IgD-negative memory B cell (primary cell): Measurements from ENCODE around the gene ZNF394. TPM values are rescaled to one million over a fixed set of nuclear protein-coding genes. Genes with fewer than 3 reads are reported as not detected.

ENCODE experiments used
- H3K27ac Mint-ChIP-seq, 3 donors: one replicate each; pipeline ENCODE4 v1.8.0; 2020 to 2022; ENCODE audit warnings: mild to moderate bottlenecking in 3 of 3, mixed read lengths in 3 of 3, moderate library complexity in 1 of 3
- H3K27me3 Mint-ChIP-seq: one replicate; pipeline ENCODE4 v1.8.0; 2021; ENCODE audit warnings: mixed read lengths
- H3K36me3 Mint-ChIP-seq: one replicate; pipeline ENCODE4 v1.8.0; 2020; ENCODE audit warnings: mild to moderate bottlenecking, mixed read lengths
- H3K4me1 Mint-ChIP-seq, 3 donors: one replicate each; pipeline ENCODE4 v1.8.0; 2020 to 2022; ENCODE audit warnings: mixed read lengths in 3 of 3, mild to moderate bottlenecking in 1 of 3
- H3K4me3 Mint-ChIP-seq, 4 donors: one replicate each; pipeline ENCODE4 v1.8.0; 2020 to 2022; ENCODE audit warnings: mild to moderate bottlenecking in 4 of 4, mixed read lengths in 4 of 4, moderate library complexity in 3 of 4
- H3K9me3 Mint-ChIP-seq, 3 donors: one replicate each; pipeline ENCODE4 v1.8.0; 2020 to 2021; ENCODE audit warnings: mixed read lengths in 3 of 3, mild to moderate bottlenecking in 1 of 3
- polyA plus RNA-seq: library from polyadenylated mRNA; unstranded; fragments of 300-500 nt; fragmentation: Illumina TruSeq; gene quantifications from one replicate; pipeline ENCODE4 v1.2.3, GENCODE V29; 2021

ZNF394 gene
- polyA plus RNA-seq, 1 donor from 2014 or later: 53.3 TPM

DNA sequence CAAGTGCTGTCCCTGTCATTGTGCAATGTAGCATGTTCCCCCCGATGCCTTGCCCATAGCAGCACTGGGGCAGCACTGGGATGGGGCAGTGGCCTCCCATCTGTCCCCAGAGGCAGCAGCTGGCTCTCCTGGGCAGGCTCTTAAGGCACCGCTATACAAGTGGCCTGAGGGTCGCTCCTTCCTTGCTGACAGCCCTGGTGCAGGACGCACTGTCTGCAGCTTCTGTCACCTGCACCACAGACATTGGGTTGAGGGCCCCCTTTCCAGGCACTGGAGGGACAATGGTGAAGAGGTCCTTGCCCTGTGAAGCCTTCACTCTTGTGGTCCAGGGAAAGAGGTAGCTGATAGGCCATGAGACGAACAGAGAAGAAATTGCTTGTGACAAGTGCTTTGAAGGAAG is 50.8 kb downstream of the ZNF394 start:
- Mint-ChIP-seq H3K4me3 (peak overlapping the region in 1 of 4 donors; percentile 68), H3K36me3 (peaks cover 2% of the 10 kb centered on the region), H3K27ac (no peak overlapping the region)

DNA sequence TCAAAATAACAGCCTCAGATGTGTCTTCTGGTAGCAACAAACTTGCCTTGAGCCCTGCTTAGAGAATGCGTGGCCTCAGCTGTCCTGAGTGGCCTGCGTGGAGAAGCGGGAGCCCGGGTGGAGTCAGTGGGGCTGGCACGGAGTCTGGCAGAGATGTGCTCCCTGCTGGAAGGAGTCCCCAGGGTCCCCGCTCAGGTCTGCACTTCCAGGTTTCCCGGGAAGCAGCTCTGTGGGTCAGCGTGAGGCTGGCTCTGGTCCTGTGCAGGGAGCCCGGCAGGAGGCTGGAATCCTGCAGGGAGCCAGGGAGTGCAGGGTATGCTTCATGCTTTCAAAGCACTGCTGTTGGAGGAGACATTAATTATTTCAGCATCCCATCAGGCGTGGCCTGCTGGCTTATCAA is 51.2 kb downstream of the ZNF394 start:
- Mint-ChIP-seq H3K4me3 (no peak overlapping the region), H3K27me3 (no peaks in the 10 kb centered on the region), H3K27ac (no peak overlapping the region), H3K4me1 (peaks cover 0 to 7% (median 3%) of the 10 kb centered on the region in 3 donors), H3K36me3 (peaks cover 2% of the 10 kb centered on the region), H3K9me3 (no peaks in the 10 kb centered on the region)

More for the DNA sequence above, 50.8 kb downstream of the ZNF394 start:
- no peaks in the 10 kb centered on the region for H3K27me3 Mint-ChIP-seq
- H3K9me3 Mint-ChIP-seq: no peaks in the 10 kb centered on the region
- H3K4me1 Mint-ChIP-seq: peaks cover 0 to 6% (median 3%) of the 10 kb centered on the region in 3 donors

DNA sequence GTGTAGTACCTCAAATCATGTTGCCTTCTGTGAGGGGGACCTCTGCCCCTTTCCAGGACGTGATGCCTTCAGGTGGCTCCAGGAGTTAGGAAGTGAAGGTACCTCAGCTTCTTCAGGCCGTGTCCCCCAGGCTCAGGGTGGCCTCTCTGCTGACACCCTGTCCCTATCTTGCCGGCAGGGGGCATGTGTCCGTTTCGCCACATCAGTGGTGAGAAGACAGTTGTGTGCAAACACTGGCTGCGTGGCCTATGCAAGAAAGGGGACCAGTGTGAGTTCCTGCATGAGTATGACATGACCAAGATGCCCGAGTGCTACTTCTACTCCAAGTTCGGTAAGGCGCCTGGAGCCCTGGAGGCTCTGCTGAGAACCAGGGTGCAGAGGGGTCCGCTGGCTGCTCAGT is 52.1 kb downstream of the ZNF394 start:
- Mint-ChIP-seq H3K36me3 (peaks cover 2% of the 10 kb centered on the region), H3K9me3 (no peaks in the 10 kb centered on the region), H3K27me3 (no peaks in the 10 kb centered on the region), H3K4me3 (no peak overlapping the region), H3K27ac (no peak overlapping the region), H3K4me1 (peaks cover 4 to 8% (median 6%) of the 10 kb centered on the region in 3 donors)

DNA sequence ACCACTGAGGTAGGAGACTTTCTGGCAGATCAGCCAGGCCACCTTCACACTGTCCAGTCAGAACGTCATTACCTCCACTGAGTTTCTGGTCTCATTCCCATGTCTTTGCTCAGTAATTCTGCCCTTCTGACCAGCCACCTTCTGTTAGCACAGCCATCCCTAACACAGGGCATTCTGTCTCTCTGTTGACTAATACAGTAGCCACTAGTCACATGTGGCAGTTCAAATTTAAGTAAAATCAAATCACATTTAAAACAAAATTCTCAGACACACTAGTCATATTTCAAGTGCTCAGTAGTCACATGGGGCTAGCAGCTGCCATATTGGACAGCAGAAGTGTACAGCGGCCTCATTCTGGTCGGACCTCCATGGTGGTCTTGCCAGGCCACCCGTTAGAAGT is 54.0 kb downstream of the ZNF394 start:
- H3K4me1 Mint-ChIP-seq: peaks cover 9 to 12% (median 10%) of the 10 kb centered on the region in 3 donors
- no peak overlapping the region for H3K27ac Mint-ChIP-seq
- no peaks in the 10 kb centered on the region for H3K9me3 Mint-ChIP-seq
- peaks cover 2% of the 10 kb centered on the region for H3K36me3 Mint-ChIP-seq
- no peak overlapping the region for H3K4me3 Mint-ChIP-seq
- no peaks in the 10 kb centered on the region for H3K27me3 Mint-ChIP-seq

Other genes with a start within 250 kb of the ZNF394 start
- gene MYH16, start 227.4 kb downstream of the ZNF394 start, polyA plus RNA-seq: not detected
- 81.5 TPM for gene ARPC1A, start 174.4 kb downstream of the ZNF394 start, polyA plus RNA-seq
- 728 TPM for gene ARPC1B, start 125.6 kb downstream of the ZNF394 start, polyA plus RNA-seq
- gene PDAP1, start 91.7 kb downstream of the ZNF394 start, polyA plus RNA-seq: 33.8 TPM
- gene BUD31, start 91.3 kb downstream of the ZNF394 start, polyA plus RNA-seq: 162 TPM
- gene PTCD1, start 61.5 kb downstream of the ZNF394 start, polyA plus RNA-seq: 5.5 TPM
- 28.7 TPM for gene CPSF4, start 61.3 kb downstream of the ZNF394 start, polyA plus RNA-seq
- gene ATP5MF, start 34.1 kb downstream of the ZNF394 start, polyA plus RNA-seq: 453 TPM
- 4.4 TPM for gene ZNF789, start 27.4 kb downstream of the ZNF394 start, polyA plus RNA-seq
- gene ZKSCAN5, start 4.4 kb upstream of the ZNF394 start, polyA plus RNA-seq: 5.4 TPM
- gene FAM200A, start 51.8 kb upstream of the ZNF394 start, polyA plus RNA-seq: 4.5 TPM
- 66.9 TPM for gene ZNF655, start 58.4 kb upstream of the ZNF394 start, polyA plus RNA-seq
- 1.6 TPM for gene TMEM225B, start 98.0 kb upstream of the ZNF394 start, polyA plus RNA-seq
- 11.8 TPM for gene ZSCAN25, start 116.7 kb upstream of the ZNF394 start, polyA plus RNA-seq
- gene CYP3A5, start 179.7 kb upstream of the ZNF394 start, polyA plus RNA-seq: 0.16 TPM
- not detected for gene CYP3A7, start 234.9 kb upstream of the ZNF394 start, polyA plus RNA-seq